ENCODE results near the gene RTN4RL2. TPM values are rescaled to one million over a fixed set of nuclear protein-coding genes. Genes with fewer than 3 reads are reported as not detected.

Gene RTN4RL2
- total RNA-seq, 1 experiment from 2014 or later, result 7.0 TPM

DNA sequence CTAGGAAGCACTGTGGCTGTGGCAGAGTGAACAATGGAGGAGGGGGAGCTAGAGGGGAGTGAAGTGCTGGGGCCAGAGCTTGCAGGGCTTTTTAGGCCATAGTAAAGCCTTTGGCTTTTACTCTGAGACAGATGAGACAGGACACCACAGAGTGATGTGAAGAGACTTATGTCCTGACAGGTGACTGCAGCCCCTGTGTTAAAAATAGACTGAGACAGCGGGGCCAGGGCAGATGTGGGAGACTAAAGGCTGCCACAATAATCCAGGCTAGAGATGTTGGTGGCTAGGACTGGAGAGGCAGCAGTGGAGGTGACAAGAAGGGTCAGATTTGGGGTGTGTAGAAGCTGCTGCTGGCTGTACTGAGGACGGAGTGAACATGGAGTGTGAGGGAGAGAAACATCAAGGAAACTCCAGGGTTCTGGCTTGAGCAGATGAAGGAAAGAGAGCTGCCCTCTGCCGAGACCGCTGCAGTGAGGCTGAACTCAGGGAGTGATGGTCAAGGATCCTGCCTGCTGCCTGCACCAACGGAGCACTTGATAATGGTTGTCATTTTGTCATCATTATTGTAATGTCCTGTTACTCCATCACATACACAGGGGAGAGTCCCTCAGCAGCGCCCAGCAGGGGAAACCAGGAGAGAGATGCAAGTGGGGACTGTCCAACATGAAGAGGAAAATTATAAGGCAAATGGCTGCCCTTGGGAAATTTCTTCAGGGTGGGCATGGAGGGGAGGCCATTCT is 27.8 kb downstream of the RTN4RL2 start:
- Histone ChIP-seq H2BK12ac (ENCODE audit: insufficient read length, low read depth, low read length) (no peak overlapping the region), H3K27ac (ENCODE audit: insufficient read length, low read depth, low read length) (no peak overlapping the region)
- peaks cover 21 to 29% (median 22%) of the 10 kb centered on the region in 3 experiments; a peak in 6 of 7 replicates for H3K36me3 Mint-ChIP-seq (ENCODE audit: insufficient read depth in 1 of 3, low read depth in 3 of 3)

More for the DNA sequence above, 27.8 kb downstream of the RTN4RL2 start:
- no peak overlapping the region for H3K14ac ChIP-seq (ENCODE audit: insufficient read depth, low read length)
- H3K9me3 Mint-ChIP-seq, result no peaks in the 10 kb centered on the region; a peak in 1 of 5 replicates
- DNase-seq, result no peak
- no peaks in the 10 kb centered on the region for H4K20me1 ChIP-seq (ENCODE audit: control insufficient read depth, insufficient read depth, insufficient read length)
- no peak overlapping the region for H3K4me3 Mint-ChIP-seq
- H3K23ac ChIP-seq (ENCODE audit: insufficient read length, low read depth, low read length), result no peak overlapping the region
- no peak overlapping the region for H2BK20ac ChIP-seq (ENCODE audit: low read depth, low read length, poor library complexity, severe bottlenecking)
- H3K9ac ChIP-seq (ENCODE audit: extremely low read depth, insufficient read length, low read length), result no peak overlapping the region
- no peaks in the 10 kb centered on the region for H3K79me2 ChIP-seq (ENCODE audit: insufficient read depth, low read length)
- H4K5ac ChIP-seq (ENCODE audit: insufficient read length, low read depth, low read length), result no peak overlapping the region
- H2BK5ac ChIP-seq (ENCODE audit: insufficient read length, low read length), result no peak overlapping the region
- H3K4me1 Mint-ChIP-seq, result peaks cover 6 to 10% of the 10 kb centered on the region in 2 experiments
- H3K27me3 Mint-ChIP-seq (ENCODE audit: low read depth), result peaks cover 16% of the 10 kb centered on the region
- no peak overlapping the region for H2BK15ac ChIP-seq (ENCODE audit: low read depth, low read length)
- H3K23me2 ChIP-seq (ENCODE audit: insufficient read length, low read depth, low read length, poor library complexity, severe bottlenecking), result peaks cover 2% of the 10 kb centered on the region
- H3T11ph ChIP-seq (ENCODE audit: low read length), result no peak overlapping the region
- H3K4me2 ChIP-seq (ENCODE audit: insufficient read depth, insufficient read length, low read length), result no peak overlapping the region
- no CpG with 5 or more reads among the region's 6 CpGs for WGBS (ENCODE audit: extremely low coverage, insufficient read length, low lambda C conversion rate)
- H3K79me1 ChIP-seq (ENCODE audit: insufficient read depth, low read depth, low read length, poor library complexity, severe bottlenecking), result no peaks in the 10 kb centered on the region
- H3K4me1 ChIP-seq (ENCODE audit: insufficient read depth, low read length), result no peaks in the 10 kb centered on the region
- H2BK120ac ChIP-seq (ENCODE audit: low read depth, low read length, poor library complexity, severe bottlenecking), result no peak overlapping the region
- H4K91ac ChIP-seq (ENCODE audit: insufficient read length, low read depth, low read length), result no peak overlapping the region
- no peaks in the 10 kb centered on the region for H3K9me3 ChIP-seq (ENCODE audit: control insufficient read depth, low read depth, low read length)
- no peak overlapping the region for H2AK5ac ChIP-seq (ENCODE audit: insufficient read length, low read length)
- no peak overlapping the region for H2AFZ ChIP-seq (ENCODE audit: low read length)
- H3K27me3 ChIP-seq (ENCODE audit: insufficient read depth, low read length), result no peaks in the 10 kb centered on the region
- no peak overlapping the region for H3K27ac Mint-ChIP-seq
- H4K8ac ChIP-seq (replicated peaks; ENCODE audit: insufficient read length, low read depth, low read length), result no peak overlapping the region
- H3K18ac ChIP-seq (ENCODE audit: insufficient read length, low read depth, low read length), result no peak overlapping the region
- TF ChIP-seq, protein P1, sequence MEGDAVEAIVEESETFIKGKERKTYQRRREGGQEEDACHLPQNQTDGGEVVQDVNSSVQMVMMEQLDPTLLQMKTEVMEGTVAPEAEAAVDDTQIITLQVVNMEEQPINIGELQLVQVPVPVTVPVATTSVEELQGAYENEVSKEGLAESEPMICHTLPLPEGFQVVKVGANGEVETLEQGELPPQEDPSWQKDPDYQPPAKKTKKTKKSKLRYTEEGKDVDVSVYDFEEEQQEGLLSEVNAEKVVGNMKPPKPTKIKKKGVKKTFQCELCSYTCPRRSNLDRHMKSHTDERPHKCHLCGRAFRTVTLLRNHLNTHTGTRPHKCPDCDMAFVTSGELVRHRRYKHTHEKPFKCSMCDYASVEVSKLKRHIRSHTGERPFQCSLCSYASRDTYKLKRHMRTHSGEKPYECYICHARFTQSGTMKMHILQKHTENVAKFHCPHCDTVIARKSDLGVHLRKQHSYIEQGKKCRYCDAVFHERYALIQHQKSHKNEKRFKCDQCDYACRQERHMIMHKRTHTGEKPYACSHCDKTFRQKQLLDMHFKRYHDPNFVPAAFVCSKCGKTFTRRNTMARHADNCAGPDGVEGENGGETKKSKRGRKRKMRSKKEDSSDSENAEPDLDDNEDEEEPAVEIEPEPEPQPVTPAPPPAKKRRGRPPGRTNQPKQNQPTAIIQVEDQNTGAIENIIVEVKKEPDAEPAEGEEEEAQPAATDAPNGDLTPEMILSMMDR (conservative IDR thresholded peaks at IDR 0.05), result no peak
- no peak overlapping the region for H3K56ac ChIP-seq (ENCODE audit: insufficient read length, low read depth, low read length)
- no peak overlapping the region for H3K4ac ChIP-seq (ENCODE audit: low read depth, low read length)
